HG02763 (cell line): ENCODE results near the gene NAIF1.

Source experiments
- ATAC-seq: cut with Tn5 transposase; IDR thresholded peaks from one replicate; pipeline ENCODE4 v1.9.1; 2021; ENCODE audit warnings: mild to moderate bottlenecking, moderate library complexity; ENCODE audit not compliant: unreplicated experiment

NAIF1 gene

DNA sequence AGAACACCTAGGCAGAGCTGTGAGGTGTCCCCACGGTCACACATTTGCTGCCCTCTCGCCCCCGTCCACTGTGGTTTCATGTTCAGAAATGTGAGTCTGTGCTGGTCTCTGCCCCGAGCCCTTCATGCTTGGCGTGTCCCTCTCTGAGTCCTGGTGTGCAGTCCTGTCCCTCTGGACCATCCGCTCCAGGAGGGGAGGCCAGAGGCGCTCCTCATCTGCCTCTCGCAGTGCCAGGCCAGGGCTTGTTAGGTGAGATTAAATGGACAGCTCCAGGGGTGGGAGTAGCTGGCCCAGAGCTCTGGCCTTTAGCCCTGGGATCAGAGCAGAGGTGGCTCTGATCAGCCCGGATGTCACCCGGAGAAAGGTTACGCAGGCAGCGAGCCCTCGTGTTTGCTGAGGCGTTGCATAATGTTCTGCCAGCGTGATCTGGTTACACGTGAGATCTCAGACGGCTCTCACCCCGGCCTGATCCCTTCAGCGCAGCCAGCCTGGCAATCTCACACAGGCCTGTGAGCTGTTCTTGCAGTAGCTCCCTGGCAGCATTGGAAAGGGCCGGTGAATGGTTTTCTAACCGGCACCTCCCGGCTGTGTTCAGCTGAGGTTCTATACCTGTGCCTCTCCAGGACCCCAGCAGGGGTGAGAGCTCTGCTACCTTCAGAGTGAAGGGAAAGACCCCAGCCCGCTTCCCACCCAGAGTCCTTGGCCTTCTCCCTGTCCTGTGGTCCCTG lies 35.9 kb upstream of the NAIF1 start:
- ATAC-seq: no peak

DNA sequence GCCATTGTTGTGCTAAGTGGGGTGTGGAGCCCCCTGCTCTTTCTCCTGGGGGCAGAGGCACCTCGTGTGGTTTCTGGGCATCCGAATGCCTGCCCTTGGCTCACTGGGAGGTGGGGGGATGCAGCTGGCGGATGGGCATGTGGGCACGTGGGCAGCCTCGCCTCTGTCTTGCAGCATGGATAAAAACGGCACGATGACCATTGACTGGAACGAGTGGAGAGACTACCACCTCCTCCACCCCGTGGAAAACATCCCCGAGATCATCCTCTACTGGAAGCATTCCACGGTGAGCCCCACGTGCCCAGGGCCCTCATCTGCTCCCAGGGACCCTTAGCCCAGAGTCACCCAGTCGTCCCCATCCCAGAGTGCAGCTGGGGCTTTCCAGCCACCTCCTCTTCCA lies 35.1 kb upstream of the NAIF1 start:
- ATAC-seq: no peak

DNA sequence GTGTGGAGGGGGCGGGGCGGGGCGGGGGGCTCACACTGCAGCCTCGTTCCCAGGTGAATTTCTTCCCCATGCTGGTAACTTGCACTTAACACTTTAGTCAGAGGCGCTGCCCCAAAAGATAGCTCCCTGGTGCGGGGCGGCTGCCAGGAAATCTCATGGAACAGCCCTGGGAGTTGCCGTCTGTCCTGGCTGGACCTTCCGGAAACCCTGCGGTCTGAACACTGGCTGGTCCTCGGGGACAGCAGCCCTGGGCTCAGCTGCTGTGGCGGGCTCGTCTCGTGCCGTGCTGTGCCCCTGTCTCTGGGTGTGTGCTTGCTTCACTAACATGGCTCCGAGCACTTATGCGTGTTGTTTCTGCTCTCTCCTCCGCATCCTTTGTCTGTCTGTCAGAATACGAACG lies 34.6 kb upstream of the NAIF1 start:
- no peak for ATAC-seq

DNA sequence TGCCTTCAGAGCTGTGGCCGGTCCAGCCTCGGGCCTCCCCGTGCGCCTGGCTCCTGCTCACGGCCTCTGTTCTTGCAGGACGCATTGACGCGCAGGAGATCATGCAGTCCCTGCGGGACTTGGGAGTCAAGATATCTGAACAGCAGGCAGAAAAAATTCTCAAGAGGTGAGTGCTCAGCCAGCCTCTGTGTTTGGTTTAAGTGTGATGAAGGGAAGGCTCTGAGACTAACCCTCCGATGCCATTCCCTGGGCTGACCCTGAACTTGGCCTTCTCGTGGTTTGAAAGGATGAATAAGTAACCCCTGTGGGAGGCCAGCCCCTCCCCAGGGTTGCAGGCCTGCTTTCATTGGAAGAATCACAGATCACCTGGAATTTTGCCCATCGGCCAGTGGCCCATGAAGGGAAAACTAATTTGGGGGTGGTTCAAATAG lies 34.1 kb upstream of the NAIF1 start:
- ATAC-seq: no peak

DNA sequence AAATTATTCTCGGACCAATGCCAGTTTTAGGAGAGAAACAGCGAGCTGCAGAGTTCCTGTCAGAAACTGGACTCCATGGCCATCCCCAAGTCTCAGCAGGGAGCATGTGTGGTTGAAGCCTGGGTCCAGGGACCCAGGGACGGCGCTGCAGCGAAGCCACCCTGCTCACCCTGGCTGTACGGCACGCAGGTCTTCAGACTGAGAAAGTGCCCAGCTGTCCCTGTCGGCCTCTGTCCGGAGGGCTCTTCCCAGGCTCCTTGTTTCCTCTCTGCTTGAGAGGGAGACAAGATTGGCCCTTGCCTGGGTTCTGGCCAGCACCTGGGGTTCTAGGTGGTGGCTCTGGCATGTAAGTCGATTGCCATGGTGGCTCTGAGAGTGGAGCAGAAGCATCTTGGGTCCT lies 33.5 kb upstream of the NAIF1 start:
- ATAC-seq: no peak

DNA sequence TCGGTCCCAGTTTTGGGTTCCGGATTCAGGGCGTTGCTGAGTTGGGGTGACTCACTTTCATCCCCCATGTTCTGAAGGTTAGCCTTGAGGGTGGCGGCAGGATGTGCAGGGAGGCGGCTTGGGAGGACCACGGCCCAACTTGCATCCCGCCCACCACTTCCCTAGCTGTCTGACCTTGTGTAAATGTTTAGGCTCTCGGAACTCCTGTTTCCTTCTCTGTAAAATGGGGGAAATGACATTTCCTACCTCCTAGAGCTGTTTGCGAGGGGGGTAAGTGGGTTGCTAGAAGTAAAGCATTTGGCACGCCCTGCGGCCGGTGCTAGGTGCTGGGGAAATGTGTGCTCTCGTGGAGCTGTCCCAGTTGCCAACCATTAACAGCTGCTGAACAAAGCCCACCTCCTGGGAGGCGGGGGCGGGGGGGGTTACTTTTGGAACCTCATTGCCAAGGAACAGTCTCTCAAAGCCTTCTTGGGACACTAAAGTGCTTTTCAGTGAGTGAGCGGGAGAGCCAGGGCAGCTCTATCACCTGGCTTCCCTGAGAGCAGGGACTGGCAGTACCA lies 32.9 kb upstream of the NAIF1 start:
- ATAC-seq: no peak

DNA sequence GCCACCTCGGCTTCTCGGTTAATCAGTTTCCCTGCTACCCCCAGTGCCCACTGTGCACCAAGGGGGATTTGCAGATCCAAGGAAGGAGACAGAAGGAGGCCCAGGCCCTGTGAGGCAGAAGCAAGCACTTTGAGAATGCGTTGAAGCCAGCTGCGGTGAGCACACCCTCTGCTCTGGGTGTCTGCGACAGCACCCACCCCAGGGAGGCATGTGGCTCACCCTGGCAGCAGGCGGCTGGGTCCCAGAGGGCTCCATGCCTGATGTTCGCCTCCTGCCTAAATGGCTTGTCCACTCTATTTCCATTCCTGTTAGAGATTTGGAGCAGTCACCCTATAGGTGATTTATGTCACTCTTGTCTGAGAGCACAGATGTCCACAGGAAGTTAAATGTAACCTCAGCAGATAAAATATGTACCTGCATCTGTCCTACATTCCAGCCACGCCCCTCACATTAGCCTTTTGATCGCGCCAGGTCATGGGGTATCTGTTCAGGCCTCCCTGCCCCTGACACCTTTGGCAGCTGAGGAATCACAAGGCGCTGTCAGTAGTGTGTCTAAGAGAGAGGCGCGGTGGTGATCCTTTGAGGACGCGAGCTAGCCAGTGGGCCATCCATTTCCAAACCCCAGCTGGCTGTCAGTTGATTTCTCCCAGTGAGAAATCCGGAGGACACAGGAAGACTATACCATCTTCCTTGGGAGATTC lies 32.3 kb upstream of the NAIF1 start:
- ATAC-seq: no peak

DNA sequence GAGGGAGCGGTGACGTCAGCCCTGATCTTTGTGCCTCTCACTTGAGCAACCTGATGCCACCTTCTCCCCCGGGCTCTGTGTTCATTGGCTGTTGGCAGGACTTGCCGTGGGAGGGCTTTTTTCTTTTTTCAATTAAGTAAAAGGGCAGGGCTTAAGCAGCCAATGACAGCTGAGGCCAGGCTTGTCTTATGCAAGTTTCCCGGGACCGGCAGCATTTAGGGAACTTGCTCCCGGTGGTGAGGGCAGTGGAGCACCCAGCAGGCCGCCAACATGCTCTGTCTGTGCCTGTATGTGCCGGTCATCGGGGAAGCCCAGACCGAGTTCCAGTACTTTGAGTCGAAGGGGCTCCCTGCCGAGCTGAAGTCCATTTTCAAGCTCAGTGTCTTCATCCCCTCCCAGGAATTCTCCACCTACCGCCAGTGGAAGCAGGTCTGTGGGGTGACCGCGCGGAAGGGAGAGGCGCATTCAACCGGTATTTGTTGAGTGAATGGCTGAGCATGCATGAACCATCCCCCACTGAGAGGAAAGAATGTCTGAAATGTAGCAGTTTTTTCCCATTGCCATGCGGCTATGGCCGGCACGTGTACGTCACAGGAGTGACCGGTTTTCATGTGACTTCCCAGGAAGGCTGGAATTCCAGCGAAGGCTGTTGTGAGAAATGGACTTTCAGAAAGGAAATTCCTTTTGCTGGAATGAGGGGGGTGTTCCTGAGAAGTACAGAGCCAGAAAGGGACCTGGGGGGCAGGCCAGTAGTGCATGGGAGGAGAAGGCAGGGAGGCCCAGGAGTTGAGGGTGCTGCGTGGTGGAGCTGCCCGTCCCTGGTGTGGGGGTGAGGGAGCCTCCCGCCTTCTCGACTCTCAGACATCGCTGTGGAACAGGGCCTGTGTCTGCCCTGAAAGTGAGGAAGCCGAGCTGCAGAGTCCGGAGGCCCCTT lies 31.4 kb upstream of the NAIF1 start:
- no peak for ATAC-seq

DNA sequence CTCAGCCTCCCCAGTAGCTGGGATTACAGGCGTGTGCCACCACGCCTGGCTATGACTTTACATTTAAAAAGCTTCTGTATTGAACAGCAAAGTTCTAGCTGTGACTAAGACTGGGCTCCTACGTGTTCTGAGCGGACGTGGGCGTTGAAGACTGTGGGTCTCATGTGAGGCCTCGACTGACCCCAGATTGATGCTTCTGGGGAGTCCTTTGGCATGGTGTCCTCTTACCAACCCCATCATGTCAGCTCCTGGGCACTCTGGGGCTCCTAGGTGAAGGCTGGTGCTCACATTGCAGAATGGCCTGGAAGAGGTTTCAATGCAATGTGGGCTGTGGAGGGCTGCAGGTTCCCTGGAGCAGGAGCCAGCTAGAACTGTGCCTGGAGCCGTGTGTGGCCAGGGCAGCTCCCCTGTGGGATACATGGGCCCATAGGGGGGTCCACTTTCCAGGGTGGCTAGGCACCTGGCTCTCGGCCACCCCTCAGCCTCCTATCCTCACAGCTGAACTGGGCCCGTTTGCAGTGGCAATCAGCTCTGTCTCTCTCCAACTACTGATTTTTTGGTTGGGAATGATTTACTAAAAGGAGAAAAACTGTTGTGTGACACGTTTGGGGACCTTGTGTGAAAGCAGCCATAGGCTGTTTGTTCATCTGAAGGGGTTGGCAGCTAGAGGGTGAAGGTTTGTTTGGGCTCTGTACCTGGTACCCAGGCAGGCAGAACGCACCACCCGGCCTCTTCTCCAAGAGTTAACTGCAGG lies 30.6 kb upstream of the NAIF1 start:
- ATAC-seq: no peak

DNA sequence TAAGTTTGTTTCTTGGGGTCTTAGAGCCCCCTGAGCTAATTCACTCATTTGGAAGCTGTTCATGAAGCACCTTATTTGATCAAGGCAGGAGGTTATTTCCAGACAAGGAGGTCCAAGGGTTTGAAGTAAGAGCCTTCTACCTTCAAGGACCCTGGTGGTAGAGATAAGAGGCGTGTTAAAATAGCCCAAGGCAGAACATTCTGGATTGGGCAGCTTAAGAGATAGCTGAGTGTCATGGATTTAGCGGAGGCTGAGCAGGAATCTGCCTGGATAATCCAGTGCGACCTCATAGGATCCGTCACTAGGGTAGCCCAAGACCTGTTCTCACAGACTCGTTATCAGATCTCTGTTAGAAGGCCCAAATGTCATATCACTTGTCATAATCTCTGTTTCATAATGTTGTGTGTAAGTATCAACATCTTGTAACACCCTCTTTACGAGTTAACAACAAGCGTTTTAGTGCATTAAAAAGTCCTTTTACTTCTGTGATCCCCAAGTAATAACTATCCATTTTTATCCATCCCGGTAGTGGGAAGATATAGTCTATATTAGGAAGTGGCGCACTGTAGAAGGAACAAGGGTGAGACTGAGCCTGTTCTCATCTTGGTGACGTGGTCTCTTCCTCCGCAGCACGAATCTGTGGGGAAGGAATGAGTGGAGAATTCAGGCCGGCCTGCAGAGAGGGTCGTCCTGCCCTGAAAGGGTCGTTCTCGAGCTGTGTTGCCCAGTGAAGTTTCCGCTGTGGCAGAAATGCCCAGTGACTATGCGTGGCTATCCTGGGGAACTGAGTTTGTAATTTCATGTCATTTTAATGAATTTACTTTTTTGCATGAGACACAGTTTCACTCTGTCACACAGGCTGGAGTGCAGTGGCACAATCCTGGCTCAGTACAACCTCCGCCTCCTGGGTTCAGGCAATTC lies 29.8 kb upstream of the NAIF1 start:
- ATAC-seq: no peak

DNA sequence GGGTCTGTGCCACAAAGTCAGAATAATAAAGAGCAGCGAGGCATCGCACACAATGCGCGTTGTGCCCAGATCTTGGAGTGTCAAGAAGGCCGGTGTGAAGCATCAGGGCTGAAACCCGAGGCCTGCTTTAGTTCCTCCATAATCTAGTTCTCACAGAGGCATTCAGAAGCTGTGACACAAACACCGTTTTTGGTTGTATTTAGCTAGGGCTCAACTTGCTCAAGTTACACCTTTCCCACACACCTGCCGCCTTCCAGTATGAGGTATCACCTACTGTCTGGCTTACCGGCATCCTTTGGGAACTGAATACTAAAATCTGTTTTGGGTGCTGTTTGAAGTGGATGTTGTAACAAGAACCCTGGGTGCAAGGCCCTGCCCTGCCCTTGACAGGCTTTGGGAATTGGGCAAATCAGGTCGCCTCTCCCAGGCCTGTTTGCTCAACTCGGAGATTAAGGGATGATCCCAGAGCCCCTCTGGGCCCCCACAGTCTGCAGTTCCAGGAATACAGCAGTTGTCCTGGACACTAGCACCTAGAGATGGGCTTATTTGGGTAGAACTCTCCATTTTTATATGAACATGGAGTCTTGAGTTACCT lies 27.9 kb upstream of the NAIF1 start:
- ATAC-seq: no peak

DNA sequence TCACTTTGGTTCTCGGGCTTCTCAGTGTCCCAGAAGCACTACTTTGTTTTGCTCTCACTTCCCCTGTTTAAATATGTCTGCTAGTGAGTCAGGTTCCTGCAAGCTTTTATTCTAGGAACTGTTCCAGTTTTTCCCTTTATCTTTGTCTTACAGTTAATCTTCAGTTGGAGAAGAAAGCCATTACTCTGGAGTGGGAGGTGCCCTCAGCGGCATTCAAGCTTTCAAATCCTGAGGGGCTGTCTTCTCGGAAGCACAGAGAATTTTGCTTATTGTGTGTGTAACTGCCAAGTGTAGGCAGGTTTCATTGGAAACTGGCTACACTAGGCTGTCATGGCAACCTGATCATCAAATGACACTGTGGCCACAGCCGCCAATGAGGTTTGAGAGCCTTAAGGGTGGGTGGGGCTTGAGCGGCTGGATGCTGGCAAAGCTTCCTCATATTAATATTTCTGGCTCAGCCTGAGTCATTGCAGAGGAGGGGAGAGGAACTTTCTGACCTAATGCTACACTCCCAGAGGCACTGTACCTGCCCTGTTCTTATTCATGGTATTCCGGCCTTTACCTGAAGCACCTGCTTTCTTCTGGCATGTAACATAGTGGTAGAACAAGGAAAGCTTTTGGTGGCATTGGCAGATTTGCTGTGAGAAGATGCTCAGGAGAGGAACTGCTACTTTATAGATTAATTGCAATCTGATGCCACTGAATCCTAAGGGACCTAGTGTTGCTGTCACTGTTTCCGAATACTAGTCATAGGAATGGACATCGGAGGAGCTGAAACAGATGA lies 27.2 kb upstream of the NAIF1 start:
- ATAC-seq: peak; percentile 90

DNA sequence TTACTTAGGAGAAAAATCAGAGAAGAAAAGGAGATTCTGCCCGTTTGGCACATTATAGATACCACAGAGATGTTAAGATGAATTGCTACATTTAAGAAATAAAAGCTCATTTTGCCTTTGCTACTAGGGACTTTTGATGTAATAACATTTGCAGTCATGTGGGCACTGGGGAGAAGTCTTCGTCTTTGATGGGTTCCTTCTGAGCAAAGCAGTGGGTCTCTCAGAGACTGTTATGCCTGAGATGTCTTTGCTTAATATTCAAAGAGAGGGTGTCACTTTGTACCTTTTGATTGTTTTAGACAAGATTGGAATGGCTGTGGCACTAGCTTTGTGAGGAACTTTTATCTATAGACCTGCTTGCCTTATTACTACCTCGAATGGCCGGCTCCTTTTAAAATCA lies 25.9 kb upstream of the NAIF1 start:
- ATAC-seq: no peak

DNA sequence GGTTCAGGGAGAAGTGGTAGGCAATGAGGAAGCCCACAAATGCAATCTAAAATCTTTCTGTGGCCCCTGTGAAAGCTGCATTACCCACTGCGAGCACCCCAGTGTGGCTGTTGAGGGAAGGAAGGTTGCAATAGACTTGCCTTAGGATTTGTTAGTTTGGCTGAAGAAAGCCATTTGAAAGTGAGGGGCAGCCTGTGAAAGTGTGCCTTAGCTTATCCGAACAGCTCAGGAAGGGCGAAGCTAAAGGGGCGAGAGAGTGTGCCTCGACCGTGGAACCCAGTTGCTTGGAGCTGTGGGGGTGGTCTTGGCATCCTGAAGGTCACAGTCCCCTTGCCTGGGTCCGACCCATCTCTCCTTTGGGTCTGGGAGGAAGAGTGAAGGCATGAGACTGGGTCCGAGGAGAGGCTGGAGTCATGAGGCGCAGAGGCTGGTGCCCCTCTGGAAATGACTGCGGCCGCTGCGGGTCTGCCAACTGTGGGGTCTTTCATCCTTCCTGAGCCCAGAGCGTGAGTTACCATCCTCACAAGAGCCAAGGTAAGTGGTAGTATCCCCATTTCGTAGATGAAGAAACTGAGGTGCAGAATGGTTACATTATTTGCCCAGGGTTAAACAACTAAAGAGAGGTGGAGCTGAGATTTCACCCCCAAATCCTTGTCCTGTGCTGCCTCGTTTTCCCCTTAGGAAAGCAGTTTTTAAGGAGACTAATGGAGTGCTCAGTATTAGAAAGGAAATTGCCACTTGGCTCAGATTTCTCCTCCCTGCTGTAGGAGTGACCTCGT lies 25.3 kb upstream of the NAIF1 start:
- no peak for ATAC-seq

DNA sequence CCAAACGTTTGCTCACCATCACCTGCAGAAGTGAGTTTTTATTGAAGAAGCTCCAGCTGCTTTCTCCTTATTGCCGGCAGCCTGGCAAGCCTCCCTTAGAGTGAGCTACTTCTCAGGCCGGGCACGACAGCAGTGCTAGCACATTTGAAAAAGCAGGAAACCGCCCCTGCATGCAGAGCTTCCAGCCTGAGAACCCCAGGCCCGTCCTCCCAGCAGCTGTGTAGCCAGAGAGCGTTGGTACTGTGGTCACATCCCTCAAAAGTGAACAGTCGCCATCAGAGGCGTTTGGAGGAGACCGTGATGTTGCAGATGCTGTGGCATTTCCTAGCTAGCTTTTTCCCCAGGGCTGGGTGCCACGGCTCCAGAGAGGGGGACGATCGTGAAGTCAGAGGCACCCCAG lies 24.5 kb upstream of the NAIF1 start:
- no peak for ATAC-seq

DNA sequence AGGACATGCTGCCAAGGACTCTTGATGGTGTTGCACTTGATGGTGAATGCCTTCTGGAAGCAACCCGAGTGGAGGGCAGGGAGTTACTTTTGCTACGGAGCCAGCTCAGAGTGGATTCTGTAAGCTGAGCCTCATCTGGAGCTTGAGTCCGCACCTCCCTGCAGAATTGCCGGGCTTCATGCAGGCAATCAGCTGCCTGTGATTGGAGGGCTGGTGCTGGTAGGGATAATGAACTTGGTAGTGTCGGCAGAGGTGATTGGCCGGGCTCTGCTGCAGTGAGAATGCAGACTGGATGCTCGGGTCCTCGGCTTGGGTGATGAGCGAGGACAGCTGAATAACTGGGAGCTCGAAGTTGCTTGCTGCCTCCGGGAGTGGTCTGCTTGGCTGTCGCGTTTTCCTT lies 24.0 kb upstream of the NAIF1 start:
- no peak for ATAC-seq

DNA sequence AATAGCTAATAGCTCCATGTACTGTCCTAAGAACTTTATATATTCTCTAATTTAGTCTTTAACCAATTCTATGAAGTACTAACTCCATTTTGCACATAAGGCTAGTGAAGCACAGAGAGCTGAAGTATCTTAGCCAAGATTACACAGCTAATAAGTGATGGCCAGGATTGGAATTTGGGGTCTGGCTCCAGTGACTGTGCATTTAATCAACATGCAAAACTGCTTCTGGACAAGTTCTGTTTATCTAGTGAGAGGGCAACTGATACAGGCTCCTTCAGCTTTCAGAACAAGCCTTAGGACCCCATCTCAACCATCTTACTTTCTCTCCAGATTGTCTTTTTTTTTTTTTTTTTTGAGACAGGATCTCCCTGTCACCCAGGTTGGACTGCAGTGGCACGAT lies 22.2 kb upstream of the NAIF1 start:
- ATAC-seq: no peak
